H1 (cell line): ENCODE data around the gene RAB3IP. TPM values are rescaled to one million over a fixed set of nuclear protein-coding genes. Genes with fewer than 3 reads are reported as not detected.

Experiments
- CTCF ChIA-PET: fragments of 300-600 bp; sonication (Branson Sonifier 250); formaldehyde crosslinking; loops from one replicate; lab custom pipeline; 2021; ENCODE audit not compliant: partially characterized antibody; lab: Charles Lee
- POLR2A ChIA-PET: fragments of 300-600 bp; sonication (Branson Sonifier 250); formaldehyde crosslinking; loops from one replicate; lab custom pipeline; 2021; ENCODE audit warnings: inconsistent platforms; ENCODE audit not compliant: partially characterized antibody; lab: Charles Lee
- DNase-seq, 2 experiments: peaks; one replicate each; pipeline versions ENCODE4 v3.0.0 to v3.0.0-alpha.2; 2010 to 2022; ENCODE audit warnings: low spot score in 2 of 2, low read depth in 1 of 2, mixed read lengths in 1 of 2
- FAIRE-seq: peaks from 2 replicates; lab custom pipeline; 2011; peaks lifted over from hg19 to GRCh38; lab: Jason Lieb, UNC
- H2AFZ ChIP-seq: 2 replicates; pipeline ENCODE4 v1.8.1; 2012; ENCODE audit warnings: low read length, inconsistent platforms
- H2AK5ac ChIP-seq: 2 replicates; pipeline ENCODE4 v1.6.1; 2013; ENCODE audit warnings: low read depth, low read length
- H2BK120ac ChIP-seq: replicated peaks from 2 replicates; pipeline ENCODE3; 2013; ENCODE audit warnings: low read depth, low read length, inconsistent platforms
- H2BK12ac ChIP-seq: 2 replicates; pipeline ENCODE4 v1.6.1; 2013; ENCODE audit warnings: low read depth, low read length
- H2BK15ac ChIP-seq: 2 replicates; pipeline ENCODE4 v1.6.1; 2013; ENCODE audit warnings: low read length
- H2BK20ac ChIP-seq: 2 replicates; pipeline ENCODE4 v1.6.1; 2013; ENCODE audit warnings: low read length
- H2BK5ac ChIP-seq: 2 replicates; pipeline ENCODE4 v1.6.1; 2013; ENCODE audit warnings: low read depth, low read length
- H3K14ac ChIP-seq: 2 replicates; pipeline ENCODE4 v1.6.1; 2013; ENCODE audit warnings: inconsistent platforms; ENCODE audit not compliant: insufficient read length
- H3K18ac ChIP-seq: 2 replicates; pipeline ENCODE4 v1.6.1; 2013; ENCODE audit warnings: low read length; ENCODE audit errors: extremely low read depth
- H3K23ac ChIP-seq: 2 replicates; pipeline ENCODE4 v1.6.1; 2013; ENCODE audit warnings: inconsistent platforms; ENCODE audit not compliant: insufficient read length
- H3K23me2 ChIP-seq: 2 replicates; pipeline ENCODE4 v1.6.1; 2013; ENCODE audit warnings: low read depth, low read length
- H3K27ac ChIP-seq: 2 replicates; pipeline ENCODE4 v1.6.1; 2011; ENCODE audit warnings: low read depth, low read length, inconsistent platforms
- H3K27me3 ChIP-seq, 4 experiments: replicated peaks in 1 of 4; 1 replicate in 1 of 4; 2 replicates in 3 of 4; pipeline versions ENCODE4 v1.6.1 to v1.8.1; 2011 to 2013; ENCODE audit warnings: low read length in 3 of 4, mild to moderate bottlenecking in 3 of 4, inconsistent platforms in 2 of 4, mixed read lengths in 2 of 4, moderate library complexity in 1 of 4; ENCODE audit not compliant: control insufficient read depth in 3 of 4, insufficient read depth in 3 of 4; ENCODE audit errors: extremely low read depth in 1 of 4
- H3K36me3 ChIP-seq, 4 experiments: 2 replicates each; pipeline versions ENCODE4 v1.6.1 to v1.8.1; 2011 to 2013; ENCODE audit warnings: mild to moderate bottlenecking in 4 of 4, low read length in 3 of 4, moderate library complexity in 2 of 4, control low read depth in 1 of 4, inconsistent platforms in 1 of 4; ENCODE audit not compliant: insufficient read depth in 4 of 4, control insufficient read depth in 2 of 4
- H3K4ac ChIP-seq: replicated peaks from 2 replicates; pipeline ENCODE3; 2013; ENCODE audit warnings: low read length, low read depth, mixed read lengths, inconsistent platforms; ENCODE audit not compliant: insufficient read length
- H3K4me1 ChIP-seq, 4 experiments: replicated peaks in 1 of 4; 1 replicate in 1 of 4; 2 replicates in 3 of 4; pipeline versions ENCODE4 v1.6.1 to v1.8.1; 2011 to 2013; ENCODE audit warnings: low read length in 3 of 4, inconsistent platforms in 2 of 4, mixed read lengths in 1 of 4; ENCODE audit not compliant: insufficient read depth in 4 of 4, control insufficient read depth in 3 of 4
- H3K4me2 ChIP-seq, 2 experiments: 2 replicates each; pipeline versions ENCODE4 v1.6.1 to v1.8.1; 2011 to 2013; ENCODE audit warnings: low read depth in 2 of 2, low read length in 2 of 2, control low read depth in 1 of 2, inconsistent platforms in 1 of 2, mild to moderate bottlenecking in 1 of 2; ENCODE audit not compliant: insufficient read depth in 1 of 2
- H3K4me3 ChIP-seq, 4 experiments: fragments of 200-600, 300-600 bp in 1 of 4; sonication (generic), shearing (Covaris generic), sonication (Bioruptor Twin) in 1 of 4; 2 replicates each; pipeline versions ENCODE4 v1.5.1 to v1.8.1; 2011 to 2016; ENCODE audit warnings: low read length in 4 of 4, low read depth in 3 of 4, control low read depth in 2 of 4, inconsistent platforms in 2 of 4, mild to moderate bottlenecking in 2 of 4, mixed read lengths in 1 of 4, moderate library complexity in 1 of 4; ENCODE audit not compliant: insufficient read depth in 2 of 4; ENCODE audit errors: extremely low read depth in 1 of 4
- H3K56ac ChIP-seq: replicated peaks from 2 replicates; pipeline ENCODE3; 2013; ENCODE audit warnings: low read depth, mild to moderate bottlenecking, mixed read lengths, low read length, inconsistent platforms; ENCODE audit not compliant: insufficient read length
- H3K79me1 ChIP-seq: 2 replicates; pipeline ENCODE4 v1.6.1; 2013; ENCODE audit warnings: low read depth, low read length, control low read depth
- H3K79me2 ChIP-seq, 2 experiments: 2 replicates each; pipeline versions ENCODE4 v1.6.1 to v1.8.1; 2012 to 2013; ENCODE audit warnings: low read length in 2 of 2, mild to moderate bottlenecking in 2 of 2, inconsistent platforms in 1 of 2; ENCODE audit not compliant: insufficient read depth in 2 of 2, control insufficient read depth in 1 of 2
- H3K9ac ChIP-seq, 4 experiments: replicated peaks in 1 of 4; 1 replicate in 1 of 4; 2 replicates in 3 of 4; pipeline versions ENCODE4 v1.6.1 to v1.8.1; 2011 to 2013; ENCODE audit warnings: low read depth in 3 of 4, low read length in 3 of 4, control low read depth in 2 of 4, mild to moderate bottlenecking in 2 of 4, moderate library complexity in 2 of 4, inconsistent platforms in 1 of 4; ENCODE audit errors: extremely low read depth in 1 of 4
- H3K9me3 ChIP-seq, 2 experiments: 2 replicates each; pipeline versions ENCODE4 v1.6.1 to v1.8.1; 2012 to 2013; ENCODE audit warnings: mild to moderate bottlenecking in 2 of 2, moderate library complexity in 2 of 2, control low read depth in 1 of 2, inconsistent platforms in 1 of 2, low read depth in 1 of 2, low read length in 1 of 2, mixed read lengths in 1 of 2; ENCODE audit not compliant: insufficient read depth in 2 of 2
- H4K20me1 ChIP-seq, 2 experiments: replicated peaks in 1 of 2; 2 replicates each; pipeline versions ENCODE3 to v1.8.1; 2011 to 2013; ENCODE audit warnings: inconsistent platforms in 2 of 2, low read length in 2 of 2, mild to moderate bottlenecking in 1 of 2; ENCODE audit not compliant: insufficient read depth in 2 of 2, control insufficient read depth in 1 of 2
- H4K5ac ChIP-seq: 2 replicates; pipeline ENCODE4 v1.6.1; 2013; ENCODE audit warnings: low read length, low read depth, mixed read lengths, inconsistent platforms; ENCODE audit not compliant: insufficient read length
- H4K8ac ChIP-seq: 2 replicates; pipeline ENCODE4 v1.8.0; 2013; ENCODE audit warnings: mild to moderate bottlenecking, moderate library complexity, low read length, inconsistent platforms; ENCODE audit not compliant: insufficient read depth; ENCODE audit errors: extremely low read depth
- H4K91ac ChIP-seq: replicated peaks from 2 replicates; pipeline ENCODE3; 2013; ENCODE audit warnings: low read length, mixed read lengths, inconsistent platforms; ENCODE audit not compliant: insufficient read length
- BCL11A ChIP-seq, 2 experiments: IDR thresholded peaks; one replicate each; pipeline ENCODE4 v1.6.1; 2011; ENCODE audit warnings: low read depth in 2 of 2, low read length in 2 of 2, mild to moderate bottlenecking in 2 of 2
- CBX8 ChIP-seq: fragments of 300-800, 300-1000 bp; sonication (generic); IDR thresholded peaks from 2 replicates; pipeline ENCODE4 v1.7.1; 2016; ENCODE audit warnings: low read depth, low read length, borderline replicate concordance
- CHD1 ChIP-seq: IDR thresholded peaks from 2 replicates; pipeline ENCODE4 v1.6.1; 2012; ENCODE audit warnings: low read depth, low read length, improper control_type of control experiment
- GTF2F1 ChIP-seq: IDR thresholded peaks from 2 replicates; pipeline ENCODE4 v1.6.1; 2012; ENCODE audit warnings: low read depth, low read length, improper control_type of control experiment, borderline replicate concordance
- NANOG ChIP-seq: IDR thresholded peaks from 2 replicates; pipeline ENCODE4 v1.6.1; 2011; ENCODE audit warnings: low read length, low read depth, mild to moderate bottlenecking, inconsistent platforms; ENCODE audit not compliant: insufficient read depth, poor library complexity, severe bottlenecking
- POLR2AphosphoS5 ChIP-seq: IDR thresholded peaks from 2 replicates; pipeline ENCODE4 v1.6.1; 2011; ENCODE audit warnings: low read depth, low read length
- RBBP5 ChIP-seq: IDR thresholded peaks from 2 replicates; pipeline ENCODE4 v1.7.1; 2012; ENCODE audit warnings: low read depth, mild to moderate bottlenecking, inconsistent platforms, low read length, moderate library complexity, borderline replicate concordance
- RXRA ChIP-seq: IDR thresholded peaks from 2 replicates; pipeline ENCODE4 v1.6.1; 2011; ENCODE audit warnings: low read depth, mild to moderate bottlenecking, low read length, moderate library complexity; ENCODE audit not compliant: insufficient read depth
- SP1 ChIP-seq: IDR thresholded peaks from 2 replicates; pipeline ENCODE4 v1.6.1; 2011; ENCODE audit warnings: low read depth, low read length
- WGBS, 2 experiments: shearing (Covaris generic) in 1 of 2; methylation state at CpG; one replicate each; pipeline versions ENCODE4 v1.1.6 to v1.1.7; 2013 to 2015; ENCODE audit warnings: low lambda C conversion rate in 2 of 2, mixed read lengths in 2 of 2, inconsistent platforms in 1 of 2, low coverage in 1 of 2, missing lambda C conversion rate in 1 of 2; ENCODE audit not compliant: insufficient replicate concordance in 2 of 2, insufficient coverage in 1 of 2, insufficient read length in 1 of 2; ENCODE audit errors: extremely low coverage in 1 of 2, missing lambda C conversion rate in 1 of 2; 5-methylcytosine and 5-hydroxymethylcytosine counted together
- polyA plus RNA-seq, 7 experiments: library from polyadenylated mRNA; depleted of rRNA in 3 of 7; stranded (reverse) in 5 of 7; unstranded in 2 of 7; fragments of >200 nt in 5 of 7; fragments of 200-250 nt in 2 of 7; gene quantifications; 1 replicate in 5 of 7; 2 replicates in 1 of 7; 4 replicates in 1 of 7; pipeline versions ENCODE4 v1.2.1 to v1.2.3, GENCODE V29; 2011 to 2013; ENCODE audit warnings: missing spikeins in 2 of 7, mixed read lengths in 2 of 7
- total RNA-seq: library from RNA; stranded (reverse); fragmentation: NEBNext Ultra II Directional; extraction: Animal tissue kit (Norgen Biotek cat#: 25700); gene quantifications from 2 replicates; pipeline ENCODE4 v1.2.1, GENCODE V29; 2021

RAB3IP gene
- total and polyA plus RNA-seq, 2 of the 8 experiments (the other 6 are each of a cell fraction or from before 2014, with no cell fraction given): 17.7 to 34.6 TPM

DNA sequence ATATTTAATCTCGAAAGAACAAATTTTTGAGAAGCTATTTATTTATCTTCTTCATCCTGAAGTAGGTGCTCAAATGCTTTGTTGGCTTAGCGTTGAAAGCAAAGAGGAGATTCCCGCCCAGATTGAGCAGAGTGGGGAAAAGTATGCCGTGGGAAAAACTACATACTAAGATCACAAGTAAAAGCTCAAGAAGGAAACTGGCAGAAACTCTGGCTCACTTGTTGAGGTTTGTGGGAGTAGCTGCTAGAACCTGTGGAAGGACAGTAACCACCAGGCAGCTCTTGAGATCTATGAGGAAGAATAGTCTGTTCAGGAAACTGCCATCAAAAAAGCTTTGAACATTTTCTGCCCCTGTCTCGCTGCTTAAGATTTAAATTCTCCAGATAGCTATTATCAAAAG lies 90.2 kb downstream of the RAB3IP start:
- 86% methylated on average over 5 of the region's 5 CpGs; no CpG with 5 or more reads in 1 of the 2 experiments for WGBS, 2 experiments
- POLR2A ChIA-PET: interaction anchor here (1.8 kb wide), 1 partner anchor 10 kb away, joined by 11 read pairs; no protein-coding TSS in a partner anchor
- no peak for FAIRE-seq

More for the DNA sequence above, 90.2 kb downstream of the RAB3IP start:
- H3K36me3 ChIP-seq: no peaks in the 10 kb centered on the region
- H2BK12ac ChIP-seq: no peak overlapping the region
- H4K20me1 ChIP-seq: no peaks in the 10 kb centered on the region
- no peak overlapping the region for H3K4ac ChIP-seq
- DNase-seq: no peak
- no peaks in the 10 kb centered on the region for H3K79me2 ChIP-seq
- H4K8ac ChIP-seq: no peak overlapping the region
- H2BK20ac ChIP-seq: no peak overlapping the region
- H3K27me3 ChIP-seq: no peaks in the 10 kb centered on the region
- no peak overlapping the region for H2AK5ac ChIP-seq
- TF ChIP-seq RXRA (no peak), BCL11A (IDR thresholded peaks at IDR 0.05; ENCODE audit: low read depth in 2 of 2, low read length in 2 of 2) (no peak), CHD1 (no peak), POLR2AphosphoS5 (no peak), GTF2F1 (no peak), NANOG (no peak), CBX8 (no peak), SP1 (no peak), RBBP5 (no peak)
- CTCF ChIA-PET: interaction anchor here (0.6 to 1.2 kb wide), 5 partner anchors 9 to 750 kb away, joined by 3 to 4 read pairs (median 3); no protein-coding TSS in a partner anchor
- H3K56ac ChIP-seq: no peak overlapping the region
- H2BK5ac ChIP-seq: no peak overlapping the region
- no peak overlapping the region for H3K18ac ChIP-seq
- no peak overlapping the region for H4K5ac ChIP-seq
- H4K91ac ChIP-seq: no peak overlapping the region
- H3K79me1 ChIP-seq: no peaks in the 10 kb centered on the region
- no peak overlapping the region for H2AFZ ChIP-seq
- no peaks in the 10 kb centered on the region for H3K9me3 ChIP-seq
- H3K4me1 ChIP-seq: no peaks in the 10 kb centered on the region
- no peak overlapping the region for H3K4me2 ChIP-seq
- no peak overlapping the region for H3K27ac ChIP-seq
- H3K9ac ChIP-seq: no peak overlapping the region
- H3K14ac ChIP-seq: no peak overlapping the region
- no peaks in the 10 kb centered on the region; the same call in 1 of the 2 replicates for H3K23me2 ChIP-seq
- H3K4me3 ChIP-seq: no peak overlapping the region
- no peak overlapping the region for H2BK15ac ChIP-seq
- no peak overlapping the region for H3K23ac ChIP-seq
- H2BK120ac ChIP-seq: no peak overlapping the region
